A549 (cell line): ENCODE results near the gene TMEM174.

Experiments
- CHD2 ChIP-seq: fragments of 150-350 bp; IDR thresholded peaks from 2 replicates; pipeline ENCODE4 v1.6.1; 2014; ENCODE audit warnings: low read length; ENCODE audit not compliant: partially characterized antibody
- CTCF ChIP-seq: fragments of >200 bp; sonication (Bioruptor Twin); formaldehyde crosslinking; IDR thresholded peaks from 3 replicates; pipeline ENCODE4 v1.5.1; 2016
- HMGXB4 ChIP-seq: fragments of 250-450 bp; sonication (Bioruptor Pico); IDR thresholded peaks from 2 replicates; pipeline ENCODE4 v1.5.0; 2021; ENCODE audit warnings: mild to moderate bottlenecking, moderate library complexity, borderline replicate concordance
- JUN ChIP-seq, 2 experiments: fragments of >200 bp; sonication (Bioruptor Twin); formaldehyde crosslinking; IDR thresholded peaks; 2 replicates in 1 of 2; 3 replicates in 1 of 2; pipeline ENCODE4 v1.6.1; 2016 to 2017
- MAZ ChIP-seq: fragments of 150-350 bp; IDR thresholded peaks from 2 replicates; pipeline ENCODE4 v1.6.1; 2014; ENCODE audit warnings: antibody characterized with exemption, low read depth, low read length, borderline replicate concordance
- RFX5 ChIP-seq: fragments of 450-650 bp; IDR thresholded peaks from 2 replicates; pipeline ENCODE4 v1.7.1; 2014; ENCODE audit warnings: antibody characterized with exemption, mild to moderate bottlenecking, moderate library complexity
- RNF2 ChIP-seq: fragments of 200-600 bp; sonication (generic); IDR thresholded peaks from 2 replicates; pipeline ENCODE4 v1.6.1; 2016; ENCODE audit warnings: low read depth, mild to moderate bottlenecking, antibody characterized with exemption, moderate library complexity, borderline replicate concordance
- SMC3 ChIP-seq: fragments of >200 bp; sonication (Bioruptor Twin); formaldehyde crosslinking; IDR thresholded peaks from 3 replicates; pipeline ENCODE4 v1.6.1; 2018; ENCODE audit warnings: inconsistent platforms
- TF ChIP-seq, protein P1 (sequence below): IDR thresholded peaks from 2 replicates; pipeline ENCODE4 v1.6.1; 2012
- TF ChIP-seq, protein P2 (sequence below): IDR thresholded peaks from 2 replicates; pipeline ENCODE4 v1.6.1; 2012

DNA sequence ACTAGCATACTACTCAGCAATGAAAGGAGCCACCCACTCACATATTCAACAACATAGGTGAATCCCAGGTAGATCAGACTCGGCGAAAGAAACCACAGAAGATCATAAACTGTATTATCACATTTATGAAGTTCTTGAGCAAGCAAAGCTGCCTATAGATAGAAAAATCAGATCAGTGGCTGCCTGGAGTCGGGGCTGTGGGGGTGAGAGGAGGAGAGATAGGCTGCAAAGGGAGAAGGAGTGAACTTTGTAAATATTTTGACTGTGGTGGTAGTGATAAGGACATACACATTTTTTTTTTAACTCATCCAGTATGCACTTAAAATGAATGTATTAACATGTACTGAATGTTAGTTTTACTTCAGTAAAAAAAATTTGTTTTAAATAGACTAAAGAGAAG, 23.5 kb upstream of the TMEM174 start:
- TF ChIP-seq CTCF (no peak), RNF2 (no peak), HMGXB4 (CRISPR knock-in tag) (no peak), RFX5 (no peak), MAZ (no peak), JUN (IDR thresholded peaks at IDR 0.05) (no peak), CHD2 (no peak), SMC3 (no peak)
- TF ChIP-seq, protein P1, sequence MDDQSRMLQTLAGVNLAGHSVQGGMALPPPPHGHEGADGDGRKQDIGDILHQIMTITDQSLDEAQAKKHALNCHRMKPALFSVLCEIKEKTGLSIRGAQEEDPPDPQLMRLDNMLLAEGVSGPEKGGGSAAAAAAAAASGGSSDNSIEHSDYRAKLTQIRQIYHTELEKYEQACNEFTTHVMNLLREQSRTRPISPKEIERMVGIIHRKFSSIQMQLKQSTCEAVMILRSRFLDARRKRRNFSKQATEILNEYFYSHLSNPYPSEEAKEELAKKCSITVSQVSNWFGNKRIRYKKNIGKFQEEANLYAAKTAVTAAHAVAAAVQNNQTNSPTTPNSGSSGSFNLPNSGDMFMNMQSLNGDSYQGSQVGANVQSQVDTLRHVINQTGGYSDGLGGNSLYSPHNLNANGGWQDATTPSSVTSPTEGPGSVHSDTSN = no peak
- TF ChIP-seq, protein P2, sequence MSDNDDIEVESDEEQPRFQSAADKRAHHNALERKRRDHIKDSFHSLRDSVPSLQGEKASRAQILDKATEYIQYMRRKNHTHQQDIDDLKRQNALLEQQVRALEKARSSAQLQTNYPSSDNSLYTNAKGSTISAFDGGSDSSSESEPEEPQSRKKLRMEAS = no peak
